HG02970 (cell line): ENCODE data around the gene NHEJ1.

ENCODE experiments used
- ATAC-seq: cut with Tn5 transposase; IDR thresholded peaks from one replicate; pipeline ENCODE4 v1.9.1; 2021; ENCODE audit warnings: mild to moderate bottlenecking, moderate library complexity, moderate number of reproducible peaks; ENCODE audit not compliant: unreplicated experiment, low FRiP score

Gene NHEJ1

GRCh38 chr2:219060821-219061791 is 99.5 kb downstream of the NHEJ1 start, which contains the start of gene IHH:
Gene IHH (minus strand): TSS chr2:219060921. CDS start chr2:219060467, 454 bp downstream.
- no peak for ATAC-seq

GRCh38 chr2:219059725-219060682 is 100.6 kb downstream of the NHEJ1 start:
- ATAC-seq: no peak

GRCh38 chr2:219059375-219059724 is 101.3 kb downstream of the NHEJ1 start:
- ATAC-seq: no peak

- no peak for ATAC-seq
Observed at GRCh38 chr2:219058541-219059374, 101.9 kb downstream of the NHEJ1 start.

- no peak for ATAC-seq
Observed at GRCh38 chr2:219057709-219058540, 102.7 kb downstream of the NHEJ1 start.

- ATAC-seq: no peak
Observed at GRCh38 chr2:219056896-219057708, 103.5 kb downstream of the NHEJ1 start.

GRCh38 chr2:219056176-219056895 is 104.3 kb downstream of the NHEJ1 start:
- ATAC-seq: no peak

- no peak for ATAC-seq
Observed at GRCh38 chr2:219054956-219055903, 105.4 kb downstream of the NHEJ1 start.

GRCh38 chr2:219049282-219049681 is 111.3 kb downstream of the NHEJ1 start:
- no peak for ATAC-seq

- ATAC-seq: no peak
Observed at GRCh38 chr2:219045937-219046550, 114.6 kb downstream of the NHEJ1 start.

- no peak for ATAC-seq
Observed at GRCh38 chr2:219042750-219043149, 117.9 kb downstream of the NHEJ1 start.

GRCh38 chr2:219042157-219042556 is 118.5 kb downstream of the NHEJ1 start:
- no peak for ATAC-seq

- ATAC-seq: no peak
Observed at GRCh38 chr2:219041252-219041651, 119.4 kb downstream of the NHEJ1 start, which contains the start of gene CFAP65. Gene CFAP65 (minus strand): TSS chr2:219041516. CDS start chr2:219039048, 2,468 bp downstream.

- no peak for ATAC-seq
Observed at GRCh38 chr2:219038600-219038999, 122.0 kb downstream of the NHEJ1 start.

- ATAC-seq: no peak
Observed at GRCh38 chr2:219037783-219038499, 122.7 kb downstream of the NHEJ1 start.
